Neural cell (in vitro differentiated cells): ENCODE data around the gene SPC24. TPM values are rescaled to one million over a fixed set of nuclear protein-coding genes. Genes with fewer than 3 reads are reported as not detected.
"Not testable (repeated sequence)": the region's sequence is repeated elsewhere in the genome, so short reads cannot be mapped to it uniquely, and the experiment has no call there.

ENCODE experiments used
- H2AFZ ChIP-seq: fragments of 200-600, 300-800 bp; sonication (generic), shearing (Covaris generic); 2 replicates; pipeline ENCODE4 v1.6.0; 2014; ENCODE audit warnings: low read depth, mild to moderate bottlenecking, antibody characterized with exemption, low read length, moderate library complexity
- H3F3A ChIP-seq: fragments of 200-600 bp; shearing (Covaris generic); 2 replicates; pipeline ENCODE4 v1.6.1; 2016; ENCODE audit warnings: mild to moderate bottlenecking, moderate library complexity, mixed read lengths, antibody characterized with exemption, low read length; ENCODE audit not compliant: insufficient read depth, poor library complexity, severe bottlenecking
- H3K27ac ChIP-seq: fragments of 200-600, 300-800 bp; sonication (generic), shearing (Covaris generic); 2 replicates; pipeline ENCODE4 v1.5.1; 2014; ENCODE audit warnings: mild to moderate bottlenecking, low read length, moderate library complexity
- H3K27me3 ChIP-seq: fragments of 300-800, 200-600 bp; sonication (generic), shearing (Covaris generic); 2 replicates; pipeline ENCODE4 v1.6.0; 2014; ENCODE audit warnings: mild to moderate bottlenecking, low read depth, low read length, moderate library complexity; ENCODE audit not compliant: insufficient read depth
- H3K36me3 ChIP-seq: fragments of 300-800, 200-600 bp; sonication (generic), shearing (Covaris generic); 2 replicates; pipeline ENCODE4 v1.5.1; 2014; ENCODE audit warnings: mild to moderate bottlenecking, antibody characterized with exemption, low read length, moderate library complexity; ENCODE audit not compliant: insufficient read depth
- H3K4me2 ChIP-seq: fragments of 300-800, 200-600 bp; sonication (generic), shearing (Covaris generic); 2 replicates; pipeline ENCODE4 v1.6.0; 2014; ENCODE audit warnings: mild to moderate bottlenecking, low read length
- H3K4me3 ChIP-seq: fragments of 300-800, 200-600 bp; sonication (generic), shearing (Covaris generic); 2 replicates; pipeline ENCODE4 v1.5.1; 2014; ENCODE audit warnings: mild to moderate bottlenecking, low read length, moderate library complexity
- H3K79me2 ChIP-seq: fragments of 200-600 bp; shearing (Covaris generic); replicated peaks from 2 replicates; pipeline ENCODE4 v1.6.0; 2014; ENCODE audit warnings: mild to moderate bottlenecking, low read length, moderate library complexity; ENCODE audit not compliant: insufficient read depth
- H3K9ac ChIP-seq: fragments of 300-800, 200-600 bp; sonication (generic), shearing (Covaris generic); 2 replicates; pipeline ENCODE4 v1.6.1; 2016; ENCODE audit warnings: mild to moderate bottlenecking, low read length, mixed read lengths
- H3K9me2 ChIP-seq: fragments of 200-600 bp; shearing (Covaris generic); 2 replicates; pipeline ENCODE4 v1.6.1; 2016; ENCODE audit warnings: mild to moderate bottlenecking, low read length, mixed read lengths; ENCODE audit not compliant: insufficient read depth
- H3K9me3 ChIP-seq: fragments of 200-600, 300-800 bp; sonication (generic), shearing (Covaris generic); 2 replicates; pipeline ENCODE4 v1.6.1; 2016; ENCODE audit warnings: mild to moderate bottlenecking, mixed run types, low read length, moderate library complexity, mixed read lengths
- H4K20me1 ChIP-seq: fragments of 200-600 bp; shearing (Covaris generic); 2 replicates; pipeline ENCODE4 v1.6.1; 2016; ENCODE audit warnings: mild to moderate bottlenecking, mixed run types; ENCODE audit not compliant: insufficient read depth
- EP300 ChIP-seq: fragments of 450-650 bp; conservative IDR thresholded peaks from 2 replicates; pipeline ENCODE4 v1.6.1; 2014; ENCODE audit warnings: antibody characterized with exemption, mild to moderate bottlenecking, moderate library complexity; ENCODE audit not compliant: poor library complexity, severe bottlenecking
- EZH2 ChIP-seq: fragments of 200-600, 300-800 bp; shearing (Covaris generic), sonication (generic); IDR thresholded peaks from 2 replicates; pipeline ENCODE4 v1.6.1; 2014; ENCODE audit warnings: antibody characterized with exemption, low read length, borderline replicate concordance, mild to moderate bottlenecking; ENCODE audit not compliant: insufficient read depth, poor library complexity, severe bottlenecking
- MXI1 ChIP-seq: fragments of 450-650 bp; conservative IDR thresholded peaks from 2 replicates; pipeline ENCODE4 v1.6.1; 2014; ENCODE audit warnings: antibody characterized with exemption, mild to moderate bottlenecking; ENCODE audit not compliant: poor library complexity, severe bottlenecking
- POLR2AphosphoS5 ChIP-seq: IDR thresholded peaks from 2 replicates; pipeline ENCODE4 v1.6.1; 2012
- RAD21 ChIP-seq: fragments of 450-650 bp; conservative IDR thresholded peaks from 2 replicates; pipeline ENCODE4 v1.6.1; 2014; ENCODE audit warnings: antibody characterized with exemption, mild to moderate bottlenecking, moderate library complexity
- REST ChIP-seq: IDR thresholded peaks from 2 replicates; pipeline ENCODE4 v1.6.1; 2012; ENCODE audit warnings: borderline replicate concordance
- SMC3 ChIP-seq: fragments of 450-650 bp; conservative IDR thresholded peaks from 2 replicates; pipeline ENCODE4 v1.6.1; 2014; ENCODE audit warnings: antibody characterized with exemption, mild to moderate bottlenecking, moderate library complexity; ENCODE audit not compliant: poor library complexity
- TAF1 ChIP-seq: IDR thresholded peaks from 2 replicates; pipeline ENCODE4 v1.6.1; 2012; ENCODE audit warnings: low read depth
- polyA plus RNA-seq: library from polyadenylated mRNA; depleted of rRNA; stranded (reverse); fragments of >200 nt; gene quantifications from 2 replicates; pipeline ENCODE4 v1.2.3, GENCODE V29; 2014
- TF ChIP-seq, protein P1 (sequence below): fragments of 450-650 bp; IDR thresholded peaks from 2 replicates; pipeline ENCODE4 v1.5.1; 2014; ENCODE audit warnings: antibody characterized with exemption, mild to moderate bottlenecking, moderate library complexity; ENCODE audit not compliant: poor library complexity, severe bottlenecking

SPC24 gene
- polyA plus RNA-seq, 1 donor from 2014 or later: 0.40 TPM

DNA sequence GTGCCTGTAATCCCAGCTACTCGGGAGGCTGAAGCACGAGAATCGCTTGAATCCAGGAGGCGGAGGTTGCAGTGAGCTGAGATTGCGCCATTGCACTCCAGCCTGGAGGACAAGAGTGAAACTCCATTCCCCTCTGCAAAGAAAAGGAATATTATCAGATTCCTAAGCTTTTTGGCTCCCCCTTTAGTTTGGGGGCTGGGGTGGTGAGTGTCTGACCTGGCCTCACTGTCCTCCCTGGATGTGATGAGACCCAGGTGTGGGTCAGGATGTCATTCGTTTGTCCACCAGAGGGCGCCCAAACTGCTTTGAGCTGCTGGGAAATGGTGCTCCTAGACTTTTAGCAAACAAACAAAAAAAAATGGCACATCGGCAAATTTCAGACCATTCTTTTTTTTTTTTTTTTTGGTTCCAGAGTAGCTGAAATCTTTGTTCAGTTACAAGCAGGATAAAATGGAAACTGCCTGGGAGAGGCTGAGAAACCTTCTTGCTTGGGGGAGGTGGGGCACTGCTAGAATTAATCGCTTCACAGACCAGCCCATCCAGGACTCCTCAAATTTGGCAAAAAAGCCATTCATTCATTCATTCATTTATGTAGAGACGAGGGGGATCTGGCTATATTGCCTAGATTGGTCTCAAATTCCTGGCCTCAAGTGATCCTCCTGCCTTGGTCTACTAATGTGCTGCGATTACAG lies 29.4 kb downstream of the SPC24 start (continued):
- TF ChIP-seq RAD21 (peak; percentile 61), POLR2AphosphoS5 (peak; percentile 6), MXI1 (no peak), EP300 (no peak)

- H3F3A ChIP-seq, H2AFZ ChIP-seq, H3K9ac ChIP-seq, H3K79me2 ChIP-seq, H3K27ac ChIP-seq, H3K9me2 ChIP-seq, H3K4me3 ChIP-seq, H3K27me3 ChIP-seq, H3K36me3 ChIP-seq, H3K4me2 ChIP-seq, H4K20me1 ChIP-seq, H3K9me3 ChIP-seq: not testable (repeated sequence)
Measured at GRCh38 chr19:11124157-11124556, 31.4 kb downstream of the SPC24 start.

DNA sequence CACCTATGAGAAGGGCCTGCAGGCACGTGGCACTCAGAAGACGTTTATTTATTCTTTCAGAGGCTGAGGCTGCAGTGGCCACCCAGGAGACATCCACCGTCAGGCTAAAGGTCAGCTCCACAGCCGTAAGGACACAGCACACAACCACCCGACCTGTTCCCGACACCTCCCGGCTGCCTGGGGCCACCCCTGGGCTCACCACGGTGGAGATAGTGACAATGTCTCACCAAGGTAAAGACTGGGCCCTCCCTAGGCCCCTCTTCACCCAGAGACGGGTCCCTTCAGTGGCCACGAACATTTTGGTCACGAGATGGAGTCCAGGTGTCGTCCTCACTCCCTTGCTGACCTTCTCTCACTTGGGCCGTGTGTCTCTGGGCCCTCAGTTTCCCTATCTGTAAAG lies 32.5 kb downstream of the SPC24 start:
- Histone ChIP-seq H3F3A (no peaks in the 10 kb centered on the region), H3K9me2 (no peaks in the 10 kb centered on the region), H3K9ac (no peak overlapping the region), H4K20me1 (no peaks in the 10 kb centered on the region), H3K79me2 (no peaks in the 10 kb centered on the region), H3K27ac (no peak overlapping the region), H3K27me3 (no peaks in the 10 kb centered on the region), H2AFZ (no peak overlapping the region), H3K9me3 (no peaks in the 10 kb centered on the region), H3K4me3 (no peak overlapping the region), H3K4me2 (no peak overlapping the region), H3K36me3 (peaks cover 6% of the 10 kb centered on the region)
- TF ChIP-seq EZH2: no peak
- TF ChIP-seq REST: no peak
- no peak for TF ChIP-seq RAD21
- no peak for TF ChIP-seq EP300
- no peak for TF ChIP-seq MXI1
- TF ChIP-seq SMC3: no peak
- TF ChIP-seq TAF1: no peak
- TF ChIP-seq POLR2AphosphoS5: no peak
- TF ChIP-seq, protein P1, sequence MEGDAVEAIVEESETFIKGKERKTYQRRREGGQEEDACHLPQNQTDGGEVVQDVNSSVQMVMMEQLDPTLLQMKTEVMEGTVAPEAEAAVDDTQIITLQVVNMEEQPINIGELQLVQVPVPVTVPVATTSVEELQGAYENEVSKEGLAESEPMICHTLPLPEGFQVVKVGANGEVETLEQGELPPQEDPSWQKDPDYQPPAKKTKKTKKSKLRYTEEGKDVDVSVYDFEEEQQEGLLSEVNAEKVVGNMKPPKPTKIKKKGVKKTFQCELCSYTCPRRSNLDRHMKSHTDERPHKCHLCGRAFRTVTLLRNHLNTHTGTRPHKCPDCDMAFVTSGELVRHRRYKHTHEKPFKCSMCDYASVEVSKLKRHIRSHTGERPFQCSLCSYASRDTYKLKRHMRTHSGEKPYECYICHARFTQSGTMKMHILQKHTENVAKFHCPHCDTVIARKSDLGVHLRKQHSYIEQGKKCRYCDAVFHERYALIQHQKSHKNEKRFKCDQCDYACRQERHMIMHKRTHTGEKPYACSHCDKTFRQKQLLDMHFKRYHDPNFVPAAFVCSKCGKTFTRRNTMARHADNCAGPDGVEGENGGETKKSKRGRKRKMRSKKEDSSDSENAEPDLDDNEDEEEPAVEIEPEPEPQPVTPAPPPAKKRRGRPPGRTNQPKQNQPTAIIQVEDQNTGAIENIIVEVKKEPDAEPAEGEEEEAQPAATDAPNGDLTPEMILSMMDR: no peak

DNA sequence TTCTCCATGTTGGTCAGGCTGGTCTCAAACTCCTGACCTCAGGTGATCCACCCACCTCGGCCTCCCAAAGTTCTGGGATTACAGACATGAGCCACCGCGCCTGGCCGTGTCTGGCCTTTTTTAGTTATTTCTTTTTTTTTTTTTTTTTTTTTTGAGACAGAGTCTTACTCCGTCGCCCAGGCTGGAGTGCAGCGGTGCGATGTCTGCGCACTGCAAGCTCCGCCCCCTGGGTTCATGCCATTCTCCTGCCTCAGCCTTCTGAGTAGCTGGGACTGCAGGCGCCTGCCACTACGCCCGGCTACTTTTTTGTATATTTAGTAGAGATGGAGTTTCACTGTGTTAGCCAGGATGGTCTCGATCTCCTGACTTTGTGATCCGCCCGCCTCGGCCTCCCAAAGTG lies 33.6 kb downstream of the SPC24 start:
- H3K4me3 ChIP-seq, H3K4me2 ChIP-seq, H3K9me3 ChIP-seq, H3K27me3 ChIP-seq, H4K20me1 ChIP-seq, H3K9me2 ChIP-seq, H3K79me2 ChIP-seq, H3K9ac ChIP-seq, H3K27ac ChIP-seq, H3K36me3 ChIP-seq, H2AFZ ChIP-seq, H3F3A ChIP-seq: not testable (repeated sequence)
